ENCODE data around the gene SLIT3.

Gene SLIT3

DNA sequence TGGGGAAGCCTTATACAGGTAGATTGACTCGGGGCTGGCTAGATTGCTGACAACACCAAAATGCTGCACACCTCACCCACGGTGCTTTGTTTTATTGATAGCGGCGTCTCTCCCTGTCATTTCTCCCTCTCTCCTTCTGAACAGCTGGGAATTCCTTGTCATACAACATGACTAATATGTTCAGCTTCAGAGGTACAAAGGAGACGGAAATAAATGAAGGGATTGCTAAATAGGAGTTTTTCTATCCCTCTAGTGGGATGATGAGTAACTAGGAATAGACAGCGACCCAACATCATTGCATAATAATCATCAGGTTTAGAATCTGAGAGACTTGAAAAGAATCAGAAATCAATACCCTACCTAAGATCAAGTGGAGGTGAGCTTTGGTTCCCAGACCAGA, 384.1 kb downstream of the SLIT3 start:
- DNase-seq: no peak
- in situ Hi-C loops (cut with HindIII; ENCODE audit: low pct_ligation_motif_present, low pct_unique_long_range_greater_than_20kb, low sequenced_read_pairs): no loop called here

DNA sequence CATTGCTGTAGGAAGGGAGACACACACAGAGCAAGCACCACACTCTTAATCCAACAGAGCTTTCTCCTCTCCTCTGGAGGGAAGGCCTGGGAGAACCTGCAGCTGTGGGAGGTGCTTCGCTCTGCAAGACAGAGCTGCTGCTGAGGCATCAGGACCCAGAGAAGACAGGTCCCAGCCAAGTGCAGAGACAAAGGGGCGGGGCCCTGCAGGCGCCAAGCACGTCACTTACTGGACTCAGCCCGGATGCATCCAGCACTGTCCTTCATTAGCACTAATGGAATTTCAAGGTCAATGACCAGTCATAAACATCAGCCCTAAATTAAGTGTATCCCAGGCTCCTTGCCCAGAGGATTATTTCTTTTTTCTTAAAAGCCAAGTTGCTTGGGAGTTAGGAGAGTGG, 384.7 kb downstream of the SLIT3 start:
- DNase-seq: no peak
- in situ Hi-C loops (cut with HindIII; ENCODE audit: low pct_ligation_motif_present, low pct_unique_long_range_greater_than_20kb, low sequenced_read_pairs): no loop called here

DNA sequence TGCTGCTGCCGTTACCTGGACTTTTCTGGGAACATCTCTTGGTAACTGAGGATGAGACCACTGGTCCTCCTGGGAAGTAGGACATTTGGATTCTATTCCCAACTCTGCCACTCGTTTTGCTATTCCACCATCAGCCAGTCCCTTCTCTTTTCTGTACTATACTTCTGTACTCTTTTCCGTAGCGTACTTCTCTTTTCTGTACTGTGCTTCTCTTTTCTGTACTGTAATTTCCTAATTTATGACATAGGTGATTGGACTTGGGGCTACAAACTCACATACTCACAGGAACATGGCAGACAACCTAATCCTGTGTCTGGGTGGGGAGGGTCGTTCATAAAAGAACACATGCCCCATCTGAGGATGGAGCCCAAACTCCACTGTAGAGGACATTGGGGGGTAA, 386.4 kb downstream of the SLIT3 start:
- no peak for DNase-seq

DNA sequence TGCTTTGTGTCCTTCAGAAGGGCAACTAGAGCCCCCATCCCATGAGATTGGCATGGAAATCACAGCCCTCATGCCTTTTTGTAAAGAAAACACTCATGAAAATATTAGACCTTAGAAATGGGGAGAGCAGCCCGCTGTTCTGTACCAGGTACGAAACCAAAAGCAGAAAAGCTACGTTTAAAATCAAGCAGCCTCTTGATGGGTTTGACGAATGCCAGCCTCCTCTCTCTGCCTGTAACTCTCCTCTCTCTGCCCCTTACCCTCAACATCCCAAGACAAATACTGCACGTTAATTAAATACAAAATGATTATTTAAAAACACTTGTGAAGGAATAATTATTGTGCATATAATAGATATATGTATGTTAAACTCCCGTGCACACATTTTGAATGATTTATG, 390.1 kb downstream of the SLIT3 start:
- DNase-seq: no peak
- in situ Hi-C loops (cut with HindIII; ENCODE audit: low pct_ligation_motif_present, low pct_unique_long_range_greater_than_20kb, low sequenced_read_pairs): no loop called here

More for the DNA sequence above, 386.4 kb downstream of the SLIT3 start:
- in situ Hi-C loops (cut with HindIII; ENCODE audit: low pct_ligation_motif_present, low pct_unique_long_range_greater_than_20kb, low sequenced_read_pairs): no loop called here

DNA sequence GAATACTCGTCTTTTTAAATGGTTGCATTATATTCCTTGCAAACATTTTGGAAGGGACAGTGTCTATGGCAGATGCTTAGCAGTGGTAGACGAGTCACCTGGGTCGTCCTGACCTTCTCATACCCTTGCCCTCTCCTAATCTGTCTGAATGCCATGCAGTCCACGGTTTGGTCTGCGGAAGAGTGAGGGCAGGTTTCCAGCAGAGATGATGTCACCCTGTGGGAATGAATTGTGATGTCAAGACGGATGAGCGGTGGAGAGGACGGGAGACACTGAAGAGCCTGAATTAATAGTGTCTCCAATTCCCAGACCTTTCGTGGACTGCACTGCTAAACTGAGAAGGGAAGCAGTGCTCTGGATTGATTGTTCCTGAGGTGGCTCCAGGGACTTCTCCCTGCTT, 392.7 kb downstream of the SLIT3 start:
- in situ Hi-C loops (cut with HindIII; ENCODE audit: low pct_ligation_motif_present, low pct_unique_long_range_greater_than_20kb, low sequenced_read_pairs): no loop called here
- peak; percentile 14 for DNase-seq

DNA sequence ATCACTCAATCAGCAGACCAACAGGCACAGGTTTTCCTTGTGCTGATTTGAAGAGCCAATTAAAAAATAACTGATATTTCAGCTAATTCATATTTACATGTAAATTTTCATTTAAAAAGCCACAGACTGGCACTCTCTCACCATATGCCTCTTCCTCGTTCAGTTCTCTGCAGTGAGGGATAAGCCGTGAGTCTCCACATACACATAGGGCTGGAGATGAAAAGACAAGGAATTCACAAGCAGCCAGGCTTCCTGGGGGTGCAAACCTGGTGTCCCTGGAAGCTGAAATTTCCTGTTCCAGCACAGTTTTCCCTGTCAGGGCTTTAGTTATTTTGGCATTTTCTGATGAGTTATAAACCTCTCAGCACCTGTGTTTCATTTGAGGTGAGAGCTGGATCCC, 397.9 kb downstream of the SLIT3 start:
- DNase-seq: no peak
- in situ Hi-C loops (cut with HindIII; ENCODE audit: low pct_ligation_motif_present, low pct_unique_long_range_greater_than_20kb, low sequenced_read_pairs): no loop called here

DNA sequence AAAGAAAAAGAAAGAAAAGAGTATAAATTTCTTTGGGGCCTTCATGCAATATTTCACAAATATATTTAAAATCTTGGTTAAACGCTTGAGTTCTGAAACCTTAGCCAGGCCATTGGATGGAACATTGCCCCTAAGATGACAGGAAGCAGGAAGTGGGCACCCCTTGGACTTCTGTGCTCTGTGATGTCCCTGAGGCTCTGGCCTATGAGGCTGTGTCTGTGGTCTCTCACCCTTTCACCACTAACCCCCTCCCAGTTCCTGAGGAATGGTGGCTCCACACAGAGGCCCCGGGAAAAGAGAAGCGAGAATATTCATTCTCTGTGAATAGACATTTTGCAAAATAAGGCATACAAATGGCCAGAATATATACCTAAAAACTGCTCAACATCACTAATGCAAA, 401.3 kb downstream of the SLIT3 start:
- in situ Hi-C loops (cut with HindIII; ENCODE audit: low pct_ligation_motif_present, low pct_unique_long_range_greater_than_20kb, low sequenced_read_pairs): no loop called here

DNA sequence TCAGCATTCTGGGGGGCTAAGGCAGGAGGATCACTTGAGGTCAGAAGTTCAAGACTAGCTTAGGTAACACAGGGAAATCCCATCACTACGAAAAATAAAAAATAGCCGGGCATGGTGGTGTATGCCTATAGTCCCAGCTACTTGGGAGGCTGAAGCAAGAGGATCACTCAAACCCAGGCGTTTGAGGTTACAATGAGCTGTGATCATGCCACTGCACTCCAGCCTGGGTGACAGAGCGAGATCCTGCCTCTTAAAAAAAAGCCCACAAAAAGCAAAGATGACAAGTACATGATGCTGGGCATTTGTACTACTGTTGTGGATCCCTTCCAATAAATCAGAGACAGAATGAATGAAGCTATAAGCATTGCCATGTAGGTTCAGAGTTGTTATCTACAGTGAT, 401.7 kb downstream of the SLIT3 start:
- in situ Hi-C loops (cut with HindIII; ENCODE audit: low pct_ligation_motif_present, low pct_unique_long_range_greater_than_20kb, low sequenced_read_pairs): no loop called here
- no peak for DNase-seq

More for the DNA sequence above, 401.3 kb downstream of the SLIT3 start:
- DNase-seq: no peak

DNA sequence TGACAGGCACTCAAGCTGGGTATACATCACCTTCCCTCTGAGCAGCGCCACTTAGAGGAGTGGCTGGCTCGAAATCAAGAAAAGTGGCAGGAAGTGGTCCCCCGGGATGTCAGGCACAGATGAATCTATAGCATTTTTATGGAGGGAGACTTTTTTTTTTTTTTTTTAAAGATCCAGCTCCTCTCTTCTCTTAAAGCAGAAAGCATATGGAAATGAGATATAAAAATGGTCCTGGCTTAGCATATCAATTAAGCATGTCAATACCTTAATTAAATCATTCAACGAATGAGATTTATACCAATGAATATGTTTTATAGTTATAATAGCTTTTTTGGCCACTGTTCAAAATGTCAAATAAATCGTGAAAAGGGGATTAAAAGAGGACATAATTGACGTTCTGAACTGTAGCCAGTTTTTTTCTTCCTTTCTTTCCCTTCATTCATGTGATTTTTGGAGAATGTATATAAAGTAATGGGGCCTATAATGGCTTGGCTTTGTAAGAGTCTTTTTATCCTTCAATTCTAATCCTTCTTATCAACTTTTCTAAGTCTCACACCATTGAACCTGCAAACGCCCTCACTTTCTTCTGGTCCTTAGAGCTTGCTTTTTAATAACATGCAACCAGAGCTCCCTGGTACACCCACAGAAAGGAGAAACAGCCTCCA, 402.6 kb downstream of the SLIT3 start:
- in situ Hi-C loops (cut with HindIII; ENCODE audit: low pct_ligation_motif_present, low pct_unique_long_range_greater_than_20kb, low sequenced_read_pairs): no loop called here
- no peak for DNase-seq

DNA sequence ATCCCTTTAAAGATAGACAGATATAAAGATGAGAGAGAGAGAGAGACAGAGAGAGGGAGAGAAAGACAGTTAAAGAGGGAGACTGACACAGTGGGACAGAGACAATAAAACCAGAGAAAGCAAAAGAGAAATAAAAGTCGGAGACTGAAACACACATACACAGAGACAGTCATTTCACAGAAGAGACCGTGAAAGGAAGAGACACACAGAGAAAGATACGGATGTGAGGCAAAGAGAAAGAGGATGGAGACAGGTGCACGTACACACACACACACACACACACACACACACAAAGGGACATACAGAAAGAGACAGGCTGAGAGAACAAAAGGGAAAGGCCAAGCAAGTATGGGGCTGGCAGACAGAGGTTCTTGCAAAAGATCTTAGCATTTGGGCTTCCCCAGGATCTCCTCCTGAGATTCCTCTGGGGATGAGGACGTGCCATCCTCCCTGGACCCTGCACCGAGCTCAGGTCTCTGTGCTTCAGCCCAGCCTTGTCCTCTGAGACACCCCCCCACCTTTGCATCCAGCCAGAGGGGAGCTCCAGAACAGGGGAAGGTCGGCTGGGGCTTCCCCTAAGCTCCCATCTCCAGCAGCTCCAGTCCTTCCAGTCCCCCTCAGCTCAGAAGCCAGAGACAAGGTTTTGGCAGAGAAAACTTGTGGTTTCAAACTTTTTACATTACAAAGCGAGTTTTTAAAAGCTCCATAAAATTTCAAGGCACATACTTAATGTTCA, 403.4 kb downstream of the SLIT3 start:
- DNase-seq: no peak
- in situ Hi-C loops (cut with HindIII; ENCODE audit: low pct_ligation_motif_present, low pct_unique_long_range_greater_than_20kb, low sequenced_read_pairs): no loop called here

DNA sequence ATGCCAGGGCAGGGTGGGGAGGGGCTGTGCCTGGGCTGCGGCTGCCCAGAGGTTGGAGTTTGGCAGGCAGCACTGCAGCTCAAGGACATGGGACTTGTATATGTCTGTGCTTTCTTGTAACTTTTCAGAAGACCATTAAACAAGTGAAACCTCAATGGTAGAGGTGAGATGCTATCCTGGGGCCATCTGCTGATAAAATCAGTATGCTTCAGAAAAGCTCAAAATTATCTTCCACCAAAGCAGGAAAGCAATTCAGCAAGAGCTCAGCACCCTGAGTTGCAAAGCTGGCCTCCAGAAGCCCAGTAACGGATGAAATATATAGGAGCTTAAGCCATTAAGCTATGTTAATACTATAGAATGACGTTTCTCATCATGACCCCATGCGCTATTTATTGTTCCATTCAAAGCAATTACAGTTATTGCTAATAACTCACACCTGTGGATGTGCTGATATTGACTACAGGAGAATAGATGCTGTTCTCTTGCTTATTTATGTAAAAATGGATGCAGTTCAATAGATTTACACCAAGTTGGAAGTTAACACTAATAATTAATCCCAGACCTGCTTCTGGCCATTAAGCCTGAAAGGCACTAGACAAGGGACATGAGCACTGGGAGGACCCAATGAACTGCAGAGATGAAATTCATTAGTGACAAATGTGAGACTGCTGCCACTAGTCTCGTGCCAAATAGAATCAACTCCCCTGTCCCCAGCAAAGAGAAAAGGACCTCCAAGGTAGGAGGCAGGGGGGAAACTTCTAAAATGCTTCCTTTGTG, 405.5 kb downstream of the SLIT3 start:
- no peak for DNase-seq
- in situ Hi-C loops (cut with HindIII; ENCODE audit: low pct_ligation_motif_present, low pct_unique_long_range_greater_than_20kb, low sequenced_read_pairs): no loop called here

DNA sequence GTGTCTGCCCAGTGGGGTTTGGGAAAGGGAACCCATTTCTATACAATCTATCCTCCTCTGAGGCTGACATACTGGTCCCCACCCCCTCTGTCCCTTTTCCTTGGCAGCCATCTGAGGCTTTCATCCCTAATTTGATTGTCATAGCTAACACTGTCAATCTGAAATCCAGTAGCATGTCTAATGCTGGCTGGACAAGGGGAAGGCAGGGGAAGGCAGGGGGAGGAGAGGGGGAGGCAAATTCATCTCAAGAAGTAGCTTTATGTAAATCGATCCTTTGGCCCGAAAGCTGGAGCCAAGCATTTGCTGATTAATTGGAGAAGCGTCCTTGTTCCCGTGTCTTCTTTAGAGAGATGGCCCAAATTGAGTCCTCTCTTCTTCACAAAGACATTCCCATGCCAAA, 407.7 kb downstream of the SLIT3 start:
- in situ Hi-C loops (cut with HindIII; ENCODE audit: low pct_ligation_motif_present, low pct_unique_long_range_greater_than_20kb, low sequenced_read_pairs): no loop called here
- DNase-seq: no peak

DNA sequence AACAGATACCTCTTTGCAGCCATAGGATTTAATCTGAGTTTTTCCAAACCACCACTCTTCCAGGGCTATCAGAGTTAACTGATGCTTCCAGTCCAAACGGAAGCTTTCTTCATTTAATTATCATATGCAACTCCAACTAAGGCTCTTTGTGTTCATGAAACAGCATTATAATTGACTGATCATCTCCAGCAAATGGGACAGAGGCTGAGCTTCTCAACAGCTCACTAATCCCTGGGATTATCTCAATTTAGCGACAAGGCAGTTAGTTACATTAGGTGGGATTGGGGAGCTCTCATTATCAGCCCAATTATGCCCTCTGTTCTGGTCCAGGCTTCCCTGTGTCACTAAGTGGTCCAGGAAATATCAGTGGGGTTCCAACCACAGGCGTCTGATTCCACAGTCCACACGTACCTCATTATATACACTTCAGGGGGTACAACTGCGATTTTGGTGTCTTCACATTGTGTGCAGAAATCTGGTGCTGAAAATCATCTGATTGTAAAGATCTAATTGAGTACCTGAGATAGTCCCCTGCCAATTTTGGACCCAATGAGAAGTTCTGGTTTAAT, 408.2 kb downstream of the SLIT3 start:
- no peak for DNase-seq
- in situ Hi-C loops (cut with HindIII; ENCODE audit: low pct_ligation_motif_present, low pct_unique_long_range_greater_than_20kb, low sequenced_read_pairs): no loop called here

DNA sequence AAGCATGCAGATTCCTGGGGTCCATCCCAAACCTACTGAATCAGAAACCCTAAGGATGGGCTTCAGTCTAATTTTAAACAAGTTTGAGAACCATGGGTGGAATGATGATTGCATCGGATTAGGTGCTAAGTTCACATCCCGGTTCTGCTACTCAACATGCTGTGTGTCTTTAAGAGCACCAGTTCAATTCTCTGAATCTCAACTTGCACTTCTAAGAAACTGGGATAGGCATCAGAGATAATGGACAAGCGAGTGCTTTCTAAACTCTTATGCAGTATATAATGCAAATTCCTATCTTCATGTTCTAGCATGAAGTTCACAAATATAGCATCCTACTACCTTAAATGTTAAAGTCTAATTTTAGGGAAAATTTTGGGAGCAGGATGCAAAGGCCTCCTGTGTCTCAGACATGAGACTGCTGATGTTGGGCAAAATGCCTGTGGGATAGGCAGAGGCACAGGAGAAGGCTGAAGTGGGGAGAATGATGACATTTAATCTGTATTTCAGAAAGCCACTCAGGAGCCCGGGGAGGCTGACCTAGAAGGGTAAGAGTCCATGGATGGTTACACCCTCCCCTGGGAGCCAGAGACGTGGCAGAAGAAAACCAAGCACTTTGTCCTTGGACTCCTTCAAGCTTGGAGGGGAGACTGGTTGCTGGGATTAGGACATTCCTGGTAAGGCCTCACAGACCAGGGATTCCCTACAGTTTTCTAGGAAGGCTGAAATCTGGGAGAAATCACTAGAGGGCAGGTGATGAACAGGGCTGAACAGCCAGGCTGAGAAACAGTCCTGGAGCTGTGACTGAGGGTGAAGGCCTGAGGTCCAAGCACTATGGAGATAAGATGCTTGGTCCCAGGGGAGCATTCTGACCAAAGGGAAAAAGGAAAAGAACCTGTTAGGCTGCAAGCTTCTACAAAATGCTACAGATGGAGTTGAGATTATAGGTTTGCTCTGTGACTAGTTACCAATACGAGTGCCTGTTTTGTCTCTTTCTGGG, 409.8 kb downstream of the SLIT3 start:
- DNase-seq: no peak
- in situ Hi-C loops (cut with HindIII; ENCODE audit: low pct_ligation_motif_present, low pct_unique_long_range_greater_than_20kb, low sequenced_read_pairs): no loop called here

DNA sequence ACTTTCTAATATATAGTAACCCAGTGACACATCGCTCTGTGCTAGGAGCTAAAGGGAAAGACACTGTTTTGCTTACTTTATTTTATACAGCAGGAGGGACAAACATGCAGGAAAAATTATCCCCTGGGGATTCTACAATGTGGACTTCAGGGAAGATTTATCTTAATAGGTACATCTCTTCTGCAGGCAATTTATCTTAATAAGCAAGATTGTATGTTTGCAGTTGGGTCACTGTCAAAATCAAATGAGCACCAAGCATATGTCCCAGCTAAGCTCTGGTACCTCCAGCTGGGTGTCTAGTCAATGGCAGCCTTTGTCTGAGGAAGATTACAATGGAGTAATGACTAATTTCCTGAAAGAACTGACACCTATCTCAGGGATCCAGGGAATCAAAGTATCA, 411.9 kb downstream of the SLIT3 start:
- no peak for DNase-seq
- in situ Hi-C loops (cut with HindIII; ENCODE audit: low pct_ligation_motif_present, low pct_unique_long_range_greater_than_20kb, low sequenced_read_pairs): no loop called here

DNA sequence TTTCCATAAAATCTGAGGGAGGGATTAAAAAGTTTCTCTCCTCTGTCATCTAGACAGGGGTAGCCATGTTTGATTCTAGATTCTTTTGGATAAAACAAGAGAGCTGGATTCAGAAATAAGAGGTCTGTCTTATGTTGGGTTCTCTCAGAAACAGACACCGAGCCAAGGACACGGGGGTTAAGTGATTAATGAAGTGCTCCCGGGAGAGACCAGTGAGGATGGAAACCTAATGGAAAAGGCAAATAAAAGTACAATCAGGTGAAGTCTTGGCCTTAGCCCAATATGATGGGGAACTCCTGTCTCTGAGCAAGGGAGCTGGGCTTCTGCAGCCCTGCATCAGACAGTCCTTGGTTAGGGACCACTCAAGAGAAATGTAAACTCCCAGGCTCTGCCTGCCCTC, 413.0 kb downstream of the SLIT3 start:
- in situ Hi-C loops (cut with HindIII; ENCODE audit: low pct_ligation_motif_present, low pct_unique_long_range_greater_than_20kb, low sequenced_read_pairs): no loop called here

DNA sequence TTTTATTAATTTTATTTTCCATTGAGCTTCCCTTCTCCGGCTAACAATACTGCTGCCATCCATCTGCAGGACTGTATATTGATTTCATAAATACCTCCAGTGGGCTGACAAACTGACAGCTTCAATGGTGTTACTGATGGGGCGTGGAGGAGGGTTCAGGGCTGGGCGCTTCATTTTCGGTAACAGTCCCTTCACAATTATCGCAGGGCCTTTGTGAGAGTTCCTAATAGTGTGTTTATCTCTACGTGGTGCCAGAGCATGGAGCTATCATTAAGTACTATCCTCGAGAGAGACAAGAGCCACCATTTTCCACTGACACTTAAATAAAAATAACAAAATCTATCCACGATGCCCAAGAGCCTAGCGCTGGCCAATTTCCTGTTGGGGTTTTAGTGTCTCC, 414.8 kb downstream of the SLIT3 start:
- in situ Hi-C loops (cut with HindIII; ENCODE audit: low pct_ligation_motif_present, low pct_unique_long_range_greater_than_20kb, low sequenced_read_pairs): no loop called here
- no peak for DNase-seq

More for the DNA sequence above, 413.0 kb downstream of the SLIT3 start:
- DNase-seq: no peak
